ENCODE measurements around the gene KRTAP4-4. TPM values are rescaled to one million over a fixed set of nuclear protein-coding genes. Genes with fewer than 3 reads are reported as not detected.
"Not testable (repeated sequence)": the region's sequence is repeated elsewhere in the genome, so short reads cannot be mapped to it uniquely, and the experiment has no call there.

KRTAP4-4 gene
- total RNA-seq, 1 experiment from 2014 or later: not detected

DNA sequence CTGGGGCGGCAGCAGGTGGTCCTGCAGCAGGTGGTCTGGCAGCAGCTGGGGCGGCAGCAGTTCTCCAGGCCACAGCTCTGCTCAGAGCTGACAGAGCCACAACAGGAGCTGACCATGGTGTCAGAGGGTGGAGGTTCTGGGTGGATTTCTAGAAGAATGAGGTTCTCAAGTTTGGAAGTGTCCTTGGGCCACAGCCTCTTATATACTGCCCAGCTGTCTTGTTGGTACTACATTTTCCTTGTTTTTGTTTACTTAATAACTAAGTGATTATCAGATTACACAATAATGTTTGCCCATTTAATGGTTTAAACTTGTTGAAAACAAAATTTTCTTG lies 10.9 kb downstream of the KRTAP4-4 start, which contains the start of gene KRTAP4-5:
Gene KRTAP4-5 (minus strand): TSS at position 174 of the 334 bp plus-strand sequence. CDS start 58 bp downstream, at position 116.
- Mint-ChIP-seq H3K9me3 (peaks cover 0 to 2% of the 10 kb centered on the region in 2 experiments; a peak in 1 of 5 replicates), H3K27ac (0 out of 7 replicates have a peak within 1 kb of the TSS, but pooled peaks of 1 of the 3 experiments have one; percentile 55), H3K36me3 (ENCODE audit: insufficient read depth in 1 of 3, low read depth in 3 of 3) (peaks cover 0 to 4% (median 2%) of the 10 kb centered on the region in 3 experiments; a peak in 3 of 7 replicates), H3K4me1 (peaks cover 2 to 13% of the 10 kb centered on the region in 2 experiments), H3K27me3 (ENCODE audit: low read depth) (no peaks in the 10 kb centered on the region), H3K4me3 (no peak within 1 kb of the TSS)
- H4K8ac ChIP-seq (replicated peaks; ENCODE audit: insufficient read length, low read depth, low read length): no peak within 1 kb of the TSS
- H2BK120ac ChIP-seq (ENCODE audit: low read depth, low read length, poor library complexity, severe bottlenecking): no peak within 1 kb of the TSS
- H3K23me2 ChIP-seq (ENCODE audit: insufficient read length, low read depth, low read length, poor library complexity, severe bottlenecking): no peaks in the 10 kb centered on the region
- no peak within 1 kb of the TSS for H3K9ac ChIP-seq (ENCODE audit: extremely low read depth, insufficient read length, low read length)
- no peak within 1 kb of the TSS for H3K4me2 ChIP-seq (ENCODE audit: insufficient read depth, insufficient read length, low read length)
- no peaks in the 10 kb centered on the region for H4K20me1 ChIP-seq (ENCODE audit: control insufficient read depth, insufficient read depth, insufficient read length)
- H2BK12ac ChIP-seq (ENCODE audit: insufficient read length, low read depth, low read length): no peak within 1 kb of the TSS
- H3K4me1 ChIP-seq (ENCODE audit: insufficient read depth, low read length): no peaks in the 10 kb centered on the region
- H3K27ac ChIP-seq (ENCODE audit: insufficient read length, low read depth, low read length): no peak within 1 kb of the TSS
- no peak within 1 kb of the TSS for H3K56ac ChIP-seq (ENCODE audit: insufficient read length, low read depth, low read length)
- no peak within 1 kb of the TSS for H4K91ac ChIP-seq (ENCODE audit: insufficient read length, low read depth, low read length)
- H3K79me2 ChIP-seq (ENCODE audit: insufficient read depth, low read length): no peaks in the 10 kb centered on the region
- H3K23ac ChIP-seq (ENCODE audit: insufficient read length, low read depth, low read length): no peak within 1 kb of the TSS
- H3T11ph ChIP-seq (ENCODE audit: low read length): no peak within 1 kb of the TSS
- H3K27me3 ChIP-seq (ENCODE audit: insufficient read depth, low read length): no peaks in the 10 kb centered on the region
- no peaks in the 10 kb centered on the region for H3K79me1 ChIP-seq (ENCODE audit: insufficient read depth, low read depth, low read length, poor library complexity, severe bottlenecking)
- H2AK5ac ChIP-seq (ENCODE audit: insufficient read length, low read length): no peak within 1 kb of the TSS
- no peak within 1 kb of the TSS; the same call in 1 of the 2 replicates for H3K14ac ChIP-seq (ENCODE audit: insufficient read depth, low read length)
- no CpG with 5 or more reads among the region's 2 CpGs for WGBS (ENCODE audit: extremely low coverage, insufficient read length, low lambda C conversion rate)
- H3K18ac ChIP-seq (ENCODE audit: insufficient read length, low read depth, low read length): no peak within 1 kb of the TSS
- TF ChIP-seq, protein P1, sequence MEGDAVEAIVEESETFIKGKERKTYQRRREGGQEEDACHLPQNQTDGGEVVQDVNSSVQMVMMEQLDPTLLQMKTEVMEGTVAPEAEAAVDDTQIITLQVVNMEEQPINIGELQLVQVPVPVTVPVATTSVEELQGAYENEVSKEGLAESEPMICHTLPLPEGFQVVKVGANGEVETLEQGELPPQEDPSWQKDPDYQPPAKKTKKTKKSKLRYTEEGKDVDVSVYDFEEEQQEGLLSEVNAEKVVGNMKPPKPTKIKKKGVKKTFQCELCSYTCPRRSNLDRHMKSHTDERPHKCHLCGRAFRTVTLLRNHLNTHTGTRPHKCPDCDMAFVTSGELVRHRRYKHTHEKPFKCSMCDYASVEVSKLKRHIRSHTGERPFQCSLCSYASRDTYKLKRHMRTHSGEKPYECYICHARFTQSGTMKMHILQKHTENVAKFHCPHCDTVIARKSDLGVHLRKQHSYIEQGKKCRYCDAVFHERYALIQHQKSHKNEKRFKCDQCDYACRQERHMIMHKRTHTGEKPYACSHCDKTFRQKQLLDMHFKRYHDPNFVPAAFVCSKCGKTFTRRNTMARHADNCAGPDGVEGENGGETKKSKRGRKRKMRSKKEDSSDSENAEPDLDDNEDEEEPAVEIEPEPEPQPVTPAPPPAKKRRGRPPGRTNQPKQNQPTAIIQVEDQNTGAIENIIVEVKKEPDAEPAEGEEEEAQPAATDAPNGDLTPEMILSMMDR (conservative IDR thresholded peaks at IDR 0.05): no peak
- no peak within 1 kb of the TSS for H2BK5ac ChIP-seq (ENCODE audit: insufficient read length, low read length)
- H4K5ac ChIP-seq (ENCODE audit: insufficient read length, low read depth, low read length): no peak within 1 kb of the TSS
- H2AFZ ChIP-seq (ENCODE audit: low read length): no peak within 1 kb of the TSS
- no peaks in the 10 kb centered on the region for H3K9me3 ChIP-seq (ENCODE audit: control insufficient read depth, low read depth, low read length)
- no peak within 1 kb of the TSS for H2BK20ac ChIP-seq (ENCODE audit: low read depth, low read length, poor library complexity, severe bottlenecking)
- no peak within 1 kb of the TSS for H3K4ac ChIP-seq (ENCODE audit: low read depth, low read length)
- H2BK15ac ChIP-seq (ENCODE audit: low read depth, low read length): no peak within 1 kb of the TSS
- DNase-seq: no peak

DNA sequence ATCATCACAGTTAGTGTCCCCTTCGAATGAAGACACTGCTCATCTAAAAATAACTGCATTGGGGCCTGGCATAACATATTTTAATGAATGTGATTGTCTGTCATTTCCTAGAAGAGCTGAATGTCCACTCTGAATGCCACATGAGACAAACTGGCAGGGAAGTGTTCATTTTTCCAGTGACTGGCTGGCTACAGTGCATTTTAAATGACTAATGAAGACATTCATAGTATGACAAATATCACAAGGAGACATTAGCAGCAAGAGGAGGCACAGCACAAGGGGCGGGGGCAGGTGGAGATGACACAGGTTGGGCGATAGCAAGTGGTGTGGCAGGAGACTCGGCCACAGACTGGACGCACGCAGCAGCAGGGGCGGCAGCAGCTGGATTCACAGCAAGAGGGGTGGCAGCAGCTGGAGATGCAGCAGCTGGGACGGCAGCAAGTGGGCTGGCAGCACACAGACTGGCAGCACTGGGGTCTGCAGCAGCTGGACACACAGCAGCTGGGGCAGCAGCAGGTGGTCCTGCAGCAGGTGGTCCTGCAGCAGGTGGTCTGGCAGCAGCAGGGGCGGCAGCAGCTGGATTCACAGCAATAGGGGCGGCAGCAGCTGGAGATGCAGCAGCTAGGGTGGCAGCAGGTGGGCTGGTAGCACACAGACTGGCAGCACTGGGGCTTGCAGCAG lies 11.4 kb downstream of the KRTAP4-4 start:
- not testable (repeated sequence) for H3K23ac ChIP-seq (ENCODE audit: insufficient read length, low read depth, low read length); H2AFZ ChIP-seq (ENCODE audit: low read length); H3K14ac ChIP-seq (ENCODE audit: insufficient read depth, low read length); H4K20me1 ChIP-seq (ENCODE audit: control insufficient read depth, insufficient read depth, insufficient read length); H2BK12ac ChIP-seq (ENCODE audit: insufficient read length, low read depth, low read length); H3K23me2 ChIP-seq (ENCODE audit: insufficient read length, low read depth, low read length, poor library complexity, severe bottlenecking); H3K79me1 ChIP-seq (ENCODE audit: insufficient read depth, low read depth, low read length, poor library complexity, severe bottlenecking); DNase-seq; H3K56ac ChIP-seq (ENCODE audit: insufficient read length, low read depth, low read length); H3K27ac ChIP-seq (ENCODE audit: insufficient read length, low read depth, low read length); H2BK20ac ChIP-seq (ENCODE audit: low read depth, low read length, poor library complexity, severe bottlenecking); H3K9me3 ChIP-seq (ENCODE audit: control insufficient read depth, low read depth, low read length); H3K4me2 ChIP-seq (ENCODE audit: insufficient read depth, insufficient read length, low read length); H2BK120ac ChIP-seq (ENCODE audit: low read depth, low read length, poor library complexity, severe bottlenecking); H3K4me3 Mint-ChIP-seq; H3T11ph ChIP-seq (ENCODE audit: low read length); H2AK5ac ChIP-seq (ENCODE audit: insufficient read length, low read length); H3K9ac ChIP-seq (ENCODE audit: extremely low read depth, insufficient read length, low read length); H3K4ac ChIP-seq (ENCODE audit: low read depth, low read length); H4K8ac ChIP-seq (replicated peaks; ENCODE audit: insufficient read length, low read depth, low read length); H3K4me1 ChIP-seq (ENCODE audit: insufficient read depth, low read length); H2BK5ac ChIP-seq (ENCODE audit: insufficient read length, low read length); H3K9me3 Mint-ChIP-seq; H3K27ac Mint-ChIP-seq; H4K5ac ChIP-seq (ENCODE audit: insufficient read length, low read depth, low read length); H3K36me3 Mint-ChIP-seq (ENCODE audit: insufficient read depth in 1 of 3, low read depth in 3 of 3); H3K27me3 ChIP-seq (ENCODE audit: insufficient read depth, low read length); H3K79me2 ChIP-seq (ENCODE audit: insufficient read depth, low read length); H3K27me3 Mint-ChIP-seq (ENCODE audit: low read depth); H4K91ac ChIP-seq (ENCODE audit: insufficient read length, low read depth, low read length); H2BK15ac ChIP-seq (ENCODE audit: low read depth, low read length); H3K18ac ChIP-seq (ENCODE audit: insufficient read length, low read depth, low read length)
- no CpG with 5 or more reads among the region's 10 CpGs for WGBS (ENCODE audit: extremely low coverage, insufficient read length, low lambda C conversion rate)
- H3K4me1 Mint-ChIP-seq: peaks cover 2 to 13% of the 10 kb centered on the region in 2 experiments

Measured in H9 (cell line).